Kidney epithelial cell (primary cell): ENCODE results near the gene SLC11A1. TPM values are rescaled to one million over a fixed set of nuclear protein-coding genes. Genes with fewer than 3 reads are reported as not detected.
A peak's percentile ranks its signal among the peaks of the same experiment; 100 is the strongest.

ENCODE experiments used
- DNase-seq: peaks from one replicate; pipeline ENCODE4 v3.0.0-alpha.2; 2010; ENCODE audit warnings: low read depth
- H3K27me3 ChIP-seq: 2 replicates; pipeline ENCODE4 v1.6.0; 2011; ENCODE audit warnings: low read length; ENCODE audit not compliant: control insufficient read depth, insufficient read depth
- H3K36me3 ChIP-seq: 2 replicates; pipeline ENCODE4 v1.5.1; 2011; ENCODE audit warnings: low read length; ENCODE audit not compliant: control insufficient read depth, insufficient read depth
- H3K4me3 ChIP-seq: 2 replicates; pipeline ENCODE4 v1.5.1; 2011; ENCODE audit warnings: low read depth, mild to moderate bottlenecking, control low read depth, low read length
- total RNA-seq: library from RNA; depleted of rRNA; stranded (reverse); fragments of >200 nt; gene quantifications from 2 replicates; pipeline ENCODE4 v1.2.3, GENCODE V29; 2015
- TF ChIP-seq, protein P1 (sequence below): IDR thresholded peaks from 2 replicates; pipeline ENCODE4 v1.5.1; 2011; ENCODE audit warnings: mild to moderate bottlenecking, moderate library complexity, low read length, control low read depth, inconsistent platforms; ENCODE audit not compliant: insufficient read depth, poor library complexity, severe bottlenecking

The SLC11A1 gene
- total RNA-seq, 1 donor from 2014 or later: 0.21 TPM

DNA sequence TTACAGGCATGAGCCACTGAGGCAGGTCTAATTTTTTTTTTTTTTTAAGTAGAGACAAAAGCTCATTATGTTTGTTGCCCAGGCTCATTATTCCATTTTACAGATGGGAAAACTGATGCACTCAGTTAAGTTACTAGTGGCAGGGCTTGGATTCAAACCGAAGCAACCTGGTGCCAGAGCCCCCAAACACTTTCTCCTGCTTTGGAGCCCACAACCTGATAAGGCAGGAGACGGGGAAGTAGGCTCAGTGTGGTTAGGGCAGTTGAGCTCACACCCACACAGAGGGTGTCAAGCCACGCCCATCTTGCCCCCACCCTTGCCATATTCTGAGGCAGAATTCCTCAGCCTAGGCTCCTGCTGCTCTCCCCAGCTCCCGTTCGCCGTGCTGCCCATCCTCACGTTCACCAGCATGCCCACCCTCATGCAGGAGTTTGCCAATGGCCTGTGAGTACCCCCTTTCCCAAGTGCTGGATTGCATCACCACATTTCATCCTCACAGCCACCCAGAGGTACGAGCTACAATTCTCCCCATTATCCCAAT, 11.7 kb downstream of the SLC11A1 start:
- peaks cover 3% of the 10 kb centered on the region for H3K27me3 ChIP-seq
- H3K36me3 ChIP-seq: no peaks in the 10 kb centered on the region
- no peak overlapping the region for H3K4me3 ChIP-seq
- TF ChIP-seq, protein P1, sequence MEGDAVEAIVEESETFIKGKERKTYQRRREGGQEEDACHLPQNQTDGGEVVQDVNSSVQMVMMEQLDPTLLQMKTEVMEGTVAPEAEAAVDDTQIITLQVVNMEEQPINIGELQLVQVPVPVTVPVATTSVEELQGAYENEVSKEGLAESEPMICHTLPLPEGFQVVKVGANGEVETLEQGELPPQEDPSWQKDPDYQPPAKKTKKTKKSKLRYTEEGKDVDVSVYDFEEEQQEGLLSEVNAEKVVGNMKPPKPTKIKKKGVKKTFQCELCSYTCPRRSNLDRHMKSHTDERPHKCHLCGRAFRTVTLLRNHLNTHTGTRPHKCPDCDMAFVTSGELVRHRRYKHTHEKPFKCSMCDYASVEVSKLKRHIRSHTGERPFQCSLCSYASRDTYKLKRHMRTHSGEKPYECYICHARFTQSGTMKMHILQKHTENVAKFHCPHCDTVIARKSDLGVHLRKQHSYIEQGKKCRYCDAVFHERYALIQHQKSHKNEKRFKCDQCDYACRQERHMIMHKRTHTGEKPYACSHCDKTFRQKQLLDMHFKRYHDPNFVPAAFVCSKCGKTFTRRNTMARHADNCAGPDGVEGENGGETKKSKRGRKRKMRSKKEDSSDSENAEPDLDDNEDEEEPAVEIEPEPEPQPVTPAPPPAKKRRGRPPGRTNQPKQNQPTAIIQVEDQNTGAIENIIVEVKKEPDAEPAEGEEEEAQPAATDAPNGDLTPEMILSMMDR: no peak
- no peak for DNase-seq

DNA sequence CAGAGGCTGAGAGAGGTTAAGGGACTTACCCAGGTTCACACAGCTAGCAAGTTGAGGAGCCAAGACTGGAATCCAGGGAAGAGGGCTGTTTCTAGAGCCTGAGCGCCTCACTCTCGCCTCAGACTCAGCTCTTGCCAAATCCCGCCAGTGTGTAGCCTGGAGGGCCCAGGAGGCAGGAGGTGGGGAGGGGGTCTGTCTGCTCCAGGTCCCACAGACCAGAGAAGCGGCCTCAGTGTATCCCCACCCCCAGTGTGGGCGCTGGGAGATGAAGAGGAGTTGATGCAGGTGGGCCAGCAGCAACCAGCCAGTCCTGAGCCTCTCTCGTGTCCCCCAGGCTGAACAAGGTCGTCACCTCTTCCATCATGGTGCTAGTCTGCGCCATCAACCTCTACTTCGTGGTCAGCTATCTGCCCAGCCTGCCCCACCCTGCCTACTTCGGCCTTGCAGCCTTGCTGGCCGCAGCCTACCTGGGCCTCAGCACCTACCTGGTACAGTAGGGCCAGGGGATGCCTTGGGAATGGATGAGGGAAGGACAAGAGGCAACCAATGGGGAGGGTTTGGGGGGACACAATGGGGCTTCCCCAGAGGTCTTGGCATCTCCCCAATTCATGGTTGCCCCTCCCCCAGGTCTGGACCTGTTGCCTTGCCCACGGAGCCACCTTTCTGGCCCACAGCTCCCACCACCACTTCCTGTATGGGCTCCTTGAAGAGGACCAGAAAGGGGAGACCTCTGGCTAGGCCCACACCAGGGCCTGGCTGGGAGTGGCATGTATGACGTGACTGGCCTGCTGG, 12.4 kb downstream of the SLC11A1 start:
- DNase-seq: no peak
- TF ChIP-seq, protein P1: no peak
- Histone ChIP-seq H3K36me3 (no peaks in the 10 kb centered on the region), H3K4me3 (no peak overlapping the region), H3K27me3 (peaks cover 3% of the 10 kb centered on the region)

DNA sequence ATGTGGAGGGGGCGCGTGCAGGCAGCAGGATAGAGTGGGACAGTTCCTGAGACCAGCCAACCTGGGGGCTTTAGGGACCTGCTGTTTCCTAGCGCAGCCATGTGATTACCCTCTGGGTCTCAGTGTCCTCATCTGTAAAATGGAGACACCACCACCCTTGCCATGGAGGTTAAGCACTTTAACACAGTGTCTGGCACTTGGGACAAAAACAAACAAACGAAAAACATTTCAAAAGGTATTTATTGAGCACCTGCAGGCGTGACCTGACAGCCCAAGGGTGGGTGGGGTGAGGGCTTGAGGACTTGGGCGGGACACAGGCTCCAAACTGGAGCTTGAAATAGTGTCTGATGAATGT, 13.0 kb downstream of the SLC11A1 start:
- Histone ChIP-seq H3K36me3 (no peaks in the 10 kb centered on the region), H3K27me3 (peaks cover 3% of the 10 kb centered on the region), H3K4me3 (no peak overlapping the region)
- no peak for DNase-seq
- TF ChIP-seq, protein P1: no peak

DNA sequence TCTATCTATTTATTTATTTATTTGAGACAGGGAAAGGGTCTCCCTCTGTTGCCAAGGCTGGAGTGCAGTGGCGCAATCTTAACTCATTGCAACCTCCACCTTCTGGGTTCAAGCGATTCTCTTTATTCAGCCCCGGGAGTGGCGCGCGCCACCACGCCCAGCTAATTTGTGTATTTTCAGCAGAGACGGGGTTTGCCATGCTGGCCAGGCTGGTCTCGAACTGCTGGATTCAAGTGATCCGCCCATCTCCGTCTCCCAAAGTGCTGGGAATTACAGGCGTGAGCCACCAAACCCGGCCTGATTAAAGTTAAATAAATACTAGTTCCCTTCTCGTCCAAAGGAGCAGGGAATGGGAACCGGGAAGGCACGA, 13.4 kb downstream of the SLC11A1 start:
- Histone ChIP-seq H3K36me3 (no peaks in the 10 kb centered on the region), H3K27me3 (peaks cover 3% of the 10 kb centered on the region), H3K4me3 (peak overlapping the region; percentile 62)
- TF ChIP-seq, protein P1: no peak
- no peak for DNase-seq

DNA sequence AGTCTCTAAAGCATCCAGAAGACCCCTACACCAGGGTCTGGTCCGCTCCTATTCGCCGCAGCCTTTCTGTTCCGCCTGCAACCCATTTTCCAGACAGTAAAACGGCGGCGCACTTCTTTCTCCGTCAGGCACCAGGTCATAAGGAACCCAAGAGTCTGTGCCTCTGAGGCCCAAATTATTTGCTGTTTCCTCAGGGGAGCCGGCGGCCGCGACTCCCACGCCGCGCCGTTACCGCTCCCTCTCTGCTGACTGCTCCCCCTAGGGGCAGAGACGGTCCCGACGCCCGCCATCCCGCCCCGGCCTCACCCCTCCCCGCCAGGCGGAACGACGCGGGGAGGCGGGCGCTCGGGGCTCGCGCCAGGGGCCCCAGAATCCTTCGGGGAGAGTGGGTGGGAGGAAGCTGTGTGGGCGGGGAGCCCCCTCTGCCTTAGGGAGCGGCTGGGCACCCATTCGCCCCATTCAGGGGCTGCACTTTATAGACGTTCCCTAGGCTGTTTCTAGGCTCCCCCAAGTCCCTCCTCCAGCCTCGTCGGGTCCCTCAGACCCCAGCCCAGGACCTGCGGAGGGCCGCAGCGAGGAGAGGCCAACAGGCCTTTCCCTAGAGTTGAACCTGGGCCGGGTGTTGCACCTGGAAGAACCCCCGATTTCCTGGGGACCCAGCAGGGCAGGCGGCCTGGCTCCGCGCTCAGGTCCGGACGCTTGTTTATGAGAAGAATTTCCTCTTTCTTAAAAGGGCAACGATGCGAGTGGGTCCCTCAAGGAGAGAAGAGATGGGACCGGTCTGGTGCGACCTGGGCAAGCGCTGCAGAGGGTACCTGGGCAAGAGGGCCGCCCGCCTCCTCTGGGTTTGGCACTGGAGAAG, 14.0 kb downstream of the SLC11A1 start:
- no peaks in the 10 kb centered on the region for H3K36me3 ChIP-seq
- peak; percentile 61 for DNase-seq
- peak overlapping the region; percentile 62 for H3K4me3 ChIP-seq
- TF ChIP-seq, protein P1: peak; percentile 67
- peaks cover 3% of the 10 kb centered on the region for H3K27me3 ChIP-seq
